ENCODE results near the gene SLCO1B1. TPM values are rescaled to one million over a fixed set of nuclear protein-coding genes. Genes with fewer than 3 reads are reported as not detected.
"Not testable (repeated sequence)": the region's sequence is repeated elsewhere in the genome, so short reads cannot be mapped to it uniquely, and the experiment has no call there.

Gene SLCO1B1
- total RNA-seq, 2 experiments from 2014 or later: not detected

- Histone ChIP-seq H3K79me2 (ENCODE audit: insufficient read depth, low read depth, low read length) (no peaks in the 10 kb centered on the region), H3K9me2 (ENCODE audit: insufficient read depth, low read length) (no peaks in the 10 kb centered on the region), H3K4me3 (ENCODE audit: low read depth, low read length, poor library complexity, severe bottlenecking) (no peak overlapping the region), H2AFZ (ENCODE audit: low read length) (no peak overlapping the region), H4K20me1 (ENCODE audit: insufficient read depth, low read length) (no peaks in the 10 kb centered on the region), H3K4me2 (ENCODE audit: low read length) (no peak overlapping the region), H3K9me3 (ENCODE audit: low read length) (no peaks in the 10 kb centered on the region), H3K36me3 (ENCODE audit: insufficient read depth, low read length) (no peaks in the 10 kb centered on the region), H3K4me1 (ENCODE audit: insufficient read depth, low read length, poor library complexity, severe bottlenecking) (no peaks in the 10 kb centered on the region), H3K27ac (ENCODE audit: low read depth, low read length, poor library complexity, severe bottlenecking) (no peak overlapping the region)
- no peak for DNase-seq (ENCODE audit: low spot score)
- POLR2A ChIA-PET: no interaction called here
- intact Hi-C loops (cut with micrococcal nuclease; ENCODE audit: unreplicated experiment): no loop called here
- BruUV-seq (replicated peaks): no TSS peak
- CTCF ChIA-PET (ENCODE audit: unreplicated experiment): no interaction called here
- TF ChIP-seq EZH2phosphoT487 (IDR thresholded peaks at IDR 0.05; ENCODE audit: borderline replicate concordance, low read depth, low read length) (no peak), CTCF (conservative IDR thresholded peaks at IDR 0.05; ENCODE audit: low read length) (no peak)
These were observed 7.0 kb downstream of the SLCO1B1 start for GRCh38 chr12:21138016-21138415.

GRCh38 chr12:21144309-21144708 lies 13.3 kb downstream of the SLCO1B1 start:
- ChIA-PET POLR2A (no interaction called here), CTCF (ENCODE audit: unreplicated experiment) (no interaction called here)
- TF ChIP-seq EZH2phosphoT487 (IDR thresholded peaks at IDR 0.05; ENCODE audit: borderline replicate concordance, low read depth, low read length): no peak
- no peak for TF ChIP-seq CTCF (conservative IDR thresholded peaks at IDR 0.05; ENCODE audit: low read length)
- Histone ChIP-seq H3K79me2 (ENCODE audit: insufficient read depth, low read depth, low read length) (no peaks in the 10 kb centered on the region), H2AFZ (ENCODE audit: low read length) (no peak overlapping the region), H3K9me3 (ENCODE audit: low read length) (no peaks in the 10 kb centered on the region), H3K4me3 (ENCODE audit: low read depth, low read length, poor library complexity, severe bottlenecking) (no peak overlapping the region), H3K4me1 (ENCODE audit: insufficient read depth, low read length, poor library complexity, severe bottlenecking) (no peaks in the 10 kb centered on the region), H3K36me3 (ENCODE audit: insufficient read depth, low read length) (no peaks in the 10 kb centered on the region), H4K20me1 (ENCODE audit: insufficient read depth, low read length) (no peaks in the 10 kb centered on the region), H3K9me2 (ENCODE audit: insufficient read depth, low read length) (no peaks in the 10 kb centered on the region), H3K4me2 (ENCODE audit: low read length) (no peak overlapping the region), H3K27ac (ENCODE audit: low read depth, low read length, poor library complexity, severe bottlenecking) (no peak overlapping the region)
- intact Hi-C loops (cut with micrococcal nuclease; ENCODE audit: unreplicated experiment): no loop called here
- BruUV-seq (replicated peaks): no TSS peak
- DNase-seq (ENCODE audit: low spot score): no peak

GRCh38 chr12:21149861-21150260 lies 18.9 kb downstream of the SLCO1B1 start:
- H3K79me2 ChIP-seq (ENCODE audit: insufficient read depth, low read depth, low read length); H3K9me3 ChIP-seq (ENCODE audit: low read length); BruUV-seq (replicated peaks); H3K27ac ChIP-seq (ENCODE audit: low read depth, low read length, poor library complexity, severe bottlenecking); DNase-seq (ENCODE audit: low spot score); H3K4me1 ChIP-seq (ENCODE audit: insufficient read depth, low read length, poor library complexity, severe bottlenecking); H3K36me3 ChIP-seq (ENCODE audit: insufficient read depth, low read length); H3K4me2 ChIP-seq (ENCODE audit: low read length); H4K20me1 ChIP-seq (ENCODE audit: insufficient read depth, low read length); H2AFZ ChIP-seq (ENCODE audit: low read length); POLR2A ChIA-PET; H3K9me2 ChIP-seq (ENCODE audit: insufficient read depth, low read length); H3K4me3 ChIP-seq (ENCODE audit: low read depth, low read length, poor library complexity, severe bottlenecking); intact Hi-C loops (cut with micrococcal nuclease; ENCODE audit: unreplicated experiment); CTCF ChIA-PET (ENCODE audit: unreplicated experiment): not testable (repeated sequence)
